Liver (tissue), 9 donors: ENCODE results near the gene SZT2. TPM values are rescaled to one million over a fixed set of nuclear protein-coding genes. Genes with fewer than 3 reads are reported as not detected.
A peak's percentile ranks its signal among the peaks of the same experiment; 100 is the strongest.

Experiments
- DNase-seq: peaks from one replicate; pipeline ENCODE4 v3.0.0-alpha.2; 2017; ENCODE audit warnings: low spot score
- H3K27ac ChIP-seq, 2 donors: one replicate each; pipeline ENCODE4 v1.7.0; 2013; ENCODE audit warnings: inconsistent platforms in 2 of 2, low read length in 2 of 2, control low read depth in 1 of 2, low read depth in 1 of 2, mild to moderate bottlenecking in 1 of 2
- H3K27me3 ChIP-seq, 4 donors: one replicate each; pipeline versions ENCODE4 v1.6.1 to v1.7.0; 2013; ENCODE audit warnings: low read length in 3 of 4, inconsistent platforms in 1 of 4, mild to moderate bottlenecking in 1 of 4, moderate library complexity in 1 of 4; ENCODE audit not compliant: control insufficient read depth in 4 of 4, insufficient read depth in 4 of 4
- H3K36me3 ChIP-seq, 4 donors: one replicate each; pipeline versions ENCODE4 v1.6.1 to v1.7.0; 2013; ENCODE audit warnings: low read length in 3 of 4, mild to moderate bottlenecking in 3 of 4, low read depth in 1 of 4, moderate library complexity in 1 of 4; ENCODE audit not compliant: control insufficient read depth in 4 of 4, insufficient read depth in 3 of 4
- H3K4me1 ChIP-seq, 4 donors: one replicate each; pipeline versions ENCODE4 v1.6.1 to v1.7.0; 2013; ENCODE audit warnings: low read length in 3 of 4, mild to moderate bottlenecking in 3 of 4, moderate library complexity in 1 of 4; ENCODE audit not compliant: control insufficient read depth in 4 of 4, insufficient read depth in 4 of 4
- H3K4me3 ChIP-seq, 3 donors: one replicate each; pipeline versions ENCODE4 v1.6.1 to v1.7.0; 2013; ENCODE audit warnings: low read length in 3 of 3, control low read depth in 1 of 3, low read depth in 1 of 3, mild to moderate bottlenecking in 1 of 3
- H3K9ac ChIP-seq, 2 donors: one replicate each; pipeline ENCODE4 v1.7.0; 2013; ENCODE audit warnings: low read length in 2 of 2, mild to moderate bottlenecking in 2 of 2, moderate library complexity in 2 of 2, control low read depth in 1 of 2, low read depth in 1 of 2
- H3K9me3 ChIP-seq, 4 donors: one replicate each; pipeline versions ENCODE4 v1.6.1 to v1.7.0; 2013; ENCODE audit warnings: low read length in 3 of 4; ENCODE audit not compliant: control insufficient read depth in 4 of 4
- EGR1 ChIP-seq, 2 donors: IDR thresholded peaks; 2 replicates each; pipeline ENCODE4 v1.6.1; 2016 to 2018; ENCODE audit warnings: antibody characterized with exemption in 2 of 2, low read depth in 2 of 2
- FOXA2 ChIP-seq: IDR thresholded peaks from 2 replicates; pipeline ENCODE4 v1.6.1; 2016; ENCODE audit warnings: antibody characterized with exemption
- HNF4A ChIP-seq, 2 donors: conservative IDR thresholded peaks; 2 replicates each; pipeline ENCODE4 v1.6.1; 2016; ENCODE audit warnings: antibody characterized with exemption in 2 of 2, mild to moderate bottlenecking in 2 of 2
- HNF4G ChIP-seq: IDR thresholded peaks from 2 replicates; pipeline ENCODE4 v1.6.1; 2016; ENCODE audit warnings: antibody characterized with exemption
- JUND ChIP-seq, 2 donors: IDR thresholded peaks; 2 replicates each; pipeline ENCODE4 v1.6.1; 2016; ENCODE audit warnings: antibody characterized with exemption in 2 of 2
- NR2F2 ChIP-seq: IDR thresholded peaks from 2 replicates; pipeline ENCODE4 v1.6.1; 2016; ENCODE audit warnings: antibody characterized with exemption
- RXRA ChIP-seq, 2 donors: IDR thresholded peaks; 2 replicates each; pipeline ENCODE4 v1.6.1; 2017 to 2018; ENCODE audit warnings: antibody characterized with exemption in 2 of 2, mild to moderate bottlenecking in 1 of 2
- TAF1 ChIP-seq: conservative IDR thresholded peaks from 2 replicates; pipeline ENCODE4 v1.6.1; 2016; ENCODE audit warnings: antibody characterized with exemption, mild to moderate bottlenecking
- WGBS: extraction: QIAGEN DNeasy Blood & Tissue Kit; methylation state at CpG from one replicate; pipeline ENCODE4 v1.1.7; 2013; 5-methylcytosine and 5-hydroxymethylcytosine counted together
- polyA plus RNA-seq, 2 donors: library from polyadenylated mRNA; stranded (reverse) in 1 of 2; unstranded in 1 of 2; fragments of 200-250 nt in 1 of 2; fragments of >200 nt in 1 of 2; fragmentation: Nextera tagmentation in 1 of 2; extraction: Ambion mirVana in 1 of 2; gene quantifications; one replicate each; pipeline versions ENCODE4 v1.2.1 to v1.2.3, GENCODE V29; 2013 to 2015
- total RNA-seq, 2 donors: library from RNA; depleted of rRNA; stranded (reverse); fragments of >200 nt; gene quantifications; one replicate each; pipeline ENCODE4 v1.2.3, GENCODE V29; 2014
- TF ChIP-seq, protein P1 (sequence below): IDR thresholded peaks from 2 replicates; pipeline ENCODE4 v1.6.1; 2016; ENCODE audit warnings: antibody characterized with exemption, mild to moderate bottlenecking
- TF ChIP-seq, protein P2 (sequence below): IDR thresholded peaks from 2 replicates; pipeline ENCODE4 v1.6.1; 2016; ENCODE audit warnings: antibody characterized with exemption
- TF ChIP-seq, protein P3 (sequence below): IDR thresholded peaks from 2 replicates; pipeline ENCODE4 v1.6.1; 2016; ENCODE audit warnings: antibody characterized with exemption
- donor health status: healthy.
- donor health status: healthy.
- donor health status: healthy.
- donor health status: healthy.
- donor health status: healthy.

The SZT2 gene
- total and polyA plus RNA-seq, 4 donors, result 4.8 to 31.0 (median 11.9) TPM

DNA sequence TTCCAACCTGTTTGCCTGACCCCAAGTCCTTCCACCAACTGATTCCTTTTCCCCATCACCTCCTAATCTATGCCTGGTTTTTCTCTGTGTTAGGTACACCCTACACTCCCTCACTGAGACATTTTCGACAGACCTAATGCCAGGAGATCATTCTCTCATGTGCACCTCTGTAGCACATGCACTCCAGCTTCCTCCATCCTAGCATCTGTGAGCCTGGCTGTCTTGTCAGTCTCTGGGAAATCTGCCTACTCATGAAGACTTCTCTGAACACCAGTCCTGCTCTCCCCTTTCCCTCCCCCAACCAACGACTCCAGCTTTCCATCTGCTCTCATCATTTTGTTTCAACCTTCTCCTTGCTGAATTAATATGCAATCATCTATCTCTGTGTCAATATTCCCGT lies 1.1 kb upstream of the SZT2 start:
- no peak for DNase-seq
- TF ChIP-seq JUND (IDR thresholded peaks at IDR 0.05) (no peak), FOXA2 (no peak), HNF4G (no peak), HNF4A (conservative IDR thresholded peaks at IDR 0.05) (no peak), EGR1 (IDR thresholded peaks at IDR 0.05; ENCODE audit: low read depth in 2 of 2) (no peak), NR2F2 (no peak), TAF1 (no peak), RXRA (IDR thresholded peaks at IDR 0.05) (no peak)
- TF ChIP-seq, protein P1, sequence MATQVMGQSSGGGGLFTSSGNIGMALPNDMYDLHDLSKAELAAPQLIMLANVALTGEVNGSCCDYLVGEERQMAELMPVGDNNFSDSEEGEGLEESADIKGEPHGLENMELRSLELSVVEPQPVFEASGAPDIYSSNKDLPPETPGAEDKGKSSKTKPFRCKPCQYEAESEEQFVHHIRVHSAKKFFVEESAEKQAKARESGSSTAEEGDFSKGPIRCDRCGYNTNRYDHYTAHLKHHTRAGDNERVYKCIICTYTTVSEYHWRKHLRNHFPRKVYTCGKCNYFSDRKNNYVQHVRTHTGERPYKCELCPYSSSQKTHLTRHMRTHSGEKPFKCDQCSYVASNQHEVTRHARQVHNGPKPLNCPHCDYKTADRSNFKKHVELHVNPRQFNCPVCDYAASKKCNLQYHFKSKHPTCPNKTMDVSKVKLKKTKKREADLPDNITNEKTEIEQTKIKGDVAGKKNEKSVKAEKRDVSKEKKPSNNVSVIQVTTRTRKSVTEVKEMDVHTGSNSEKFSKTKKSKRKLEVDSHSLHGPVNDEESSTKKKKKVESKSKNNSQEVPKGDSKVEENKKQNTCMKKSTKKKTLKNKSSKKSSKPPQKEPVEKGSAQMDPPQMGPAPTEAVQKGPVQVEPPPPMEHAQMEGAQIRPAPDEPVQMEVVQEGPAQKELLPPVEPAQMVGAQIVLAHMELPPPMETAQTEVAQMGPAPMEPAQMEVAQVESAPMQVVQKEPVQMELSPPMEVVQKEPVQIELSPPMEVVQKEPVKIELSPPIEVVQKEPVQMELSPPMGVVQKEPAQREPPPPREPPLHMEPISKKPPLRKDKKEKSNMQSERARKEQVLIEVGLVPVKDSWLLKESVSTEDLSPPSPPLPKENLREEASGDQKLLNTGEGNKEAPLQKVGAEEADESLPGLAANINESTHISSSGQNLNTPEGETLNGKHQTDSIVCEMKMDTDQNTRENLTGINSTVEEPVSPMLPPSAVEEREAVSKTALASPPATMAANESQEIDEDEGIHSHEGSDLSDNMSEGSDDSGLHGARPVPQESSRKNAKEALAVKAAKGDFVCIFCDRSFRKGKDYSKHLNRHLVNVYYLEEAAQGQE, result no peak
- TF ChIP-seq, protein P2, sequence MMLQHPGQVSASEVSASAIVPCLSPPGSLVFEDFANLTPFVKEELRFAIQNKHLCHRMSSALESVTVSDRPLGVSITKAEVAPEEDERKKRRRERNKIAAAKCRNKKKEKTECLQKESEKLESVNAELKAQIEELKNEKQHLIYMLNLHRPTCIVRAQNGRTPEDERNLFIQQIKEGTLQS, result no peak
- TF ChIP-seq, protein P3, sequence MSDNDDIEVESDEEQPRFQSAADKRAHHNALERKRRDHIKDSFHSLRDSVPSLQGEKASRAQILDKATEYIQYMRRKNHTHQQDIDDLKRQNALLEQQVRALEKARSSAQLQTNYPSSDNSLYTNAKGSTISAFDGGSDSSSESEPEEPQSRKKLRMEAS, result no peak
- Histone ChIP-seq H3K27ac (no peak overlapping the region), H3K27me3 (no peaks in the 10 kb centered on the region), H3K4me1 (peaks cover 2 to 30% (median 18%) of the 10 kb centered on the region in 4 donors), H3K4me3 (peak overlapping the region; percentile 52 to 95 (median 87)), H3K36me3 (peaks cover 9 to 41% (median 33%) of the 10 kb centered on the region in 4 donors), H3K9me3 (no peaks in the 10 kb centered on the region), H3K9ac (peak overlapping the region; percentile 7 to 21)
- WGBS, result 35% methylated on average over 3 of the region's 3 CpGs

DNA sequence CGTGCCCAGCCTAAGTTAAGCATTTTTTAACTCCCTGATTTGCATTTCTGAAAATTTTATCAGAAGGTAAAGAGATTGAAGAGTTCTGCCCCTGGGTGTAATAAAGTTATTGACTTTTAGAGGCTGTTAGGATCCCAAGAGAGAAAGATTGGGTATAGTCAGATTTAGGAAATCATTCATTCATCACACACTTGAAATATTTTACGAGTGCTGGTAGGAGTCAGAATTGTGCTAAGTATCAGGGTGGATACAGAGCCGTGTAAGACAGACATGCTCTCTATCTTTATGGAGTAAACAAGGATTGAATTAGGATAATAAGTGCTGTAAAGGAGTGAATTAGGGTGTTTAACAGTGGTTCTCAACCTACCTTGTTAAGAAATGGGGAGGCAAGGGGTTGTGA lies 3.0 kb downstream of the SZT2 start:
- no peaks in the 10 kb centered on the region for H3K27me3 ChIP-seq
- no peak overlapping the region for H3K9ac ChIP-seq
- no peak overlapping the region for H3K4me3 ChIP-seq
- peaks cover 0 to 6% (median 5%) of the 10 kb centered on the region in 4 donors for H3K36me3 ChIP-seq
- TF ChIP-seq, protein P1, result no peak
- WGBS, result 59% methylated on average over 3 of the region's 3 CpGs
- H3K9me3 ChIP-seq, result no peaks in the 10 kb centered on the region
- DNase-seq, result no peak
- H3K27ac ChIP-seq, result no peak overlapping the region
- peaks cover 2 to 27% (median 18%) of the 10 kb centered on the region in 4 donors for H3K4me1 ChIP-seq
